Fibroblast of pulmonary artery (primary cell): ENCODE data around the gene OSBP2.

Source experiments
- DNase-seq: peaks from one replicate; pipeline ENCODE4 v3.0.0-alpha.2; 2010; ENCODE audit warnings: low read depth
- H3K4me3 ChIP-seq: replicated peaks from 2 replicates; pipeline ENCODE4 v1.5.1; 2011; ENCODE audit warnings: low read depth, mild to moderate bottlenecking, control low read depth, low read length, moderate library complexity
- TF ChIP-seq, protein P1 (sequence below): IDR thresholded peaks from 2 replicates; pipeline ENCODE4 v1.5.1; 2011; ENCODE audit warnings: mild to moderate bottlenecking, control low read depth, low read length, inconsistent platforms; ENCODE audit errors: missing control alignments

OSBP2 gene

DNA sequence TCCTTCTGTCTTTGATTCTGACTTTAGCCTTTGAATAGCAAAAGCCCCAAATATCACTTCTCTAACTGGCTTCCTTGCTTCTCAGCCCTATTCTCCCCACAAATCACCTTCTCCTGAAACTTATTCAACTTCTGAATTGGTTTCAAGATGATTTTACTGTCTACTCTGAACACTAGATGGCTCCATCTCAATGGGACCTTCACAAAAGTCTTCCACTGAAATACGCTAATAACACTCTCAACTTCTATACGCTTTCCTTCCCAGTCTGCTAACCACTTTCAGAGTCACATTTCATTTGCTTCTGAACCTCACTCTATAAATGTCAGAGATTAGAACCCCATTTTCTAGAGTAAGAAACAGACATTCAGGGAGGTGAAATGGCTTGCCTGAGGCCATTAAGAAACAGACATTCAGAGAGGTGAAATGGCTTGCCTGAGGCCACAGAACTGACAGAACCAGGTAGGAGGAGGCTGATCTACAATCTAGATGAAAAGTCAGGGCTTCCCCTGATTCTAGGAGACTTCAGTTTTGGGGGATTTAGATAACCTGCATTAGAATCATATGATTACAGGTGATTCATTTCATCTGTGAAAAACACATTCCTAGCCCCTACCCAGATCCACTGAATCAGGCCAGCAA, 253.3 kb downstream of the OSBP2 start:
- no peak overlapping the region for H3K4me3 ChIP-seq
- peak; percentile 81 for DNase-seq
- TF ChIP-seq, protein P1, sequence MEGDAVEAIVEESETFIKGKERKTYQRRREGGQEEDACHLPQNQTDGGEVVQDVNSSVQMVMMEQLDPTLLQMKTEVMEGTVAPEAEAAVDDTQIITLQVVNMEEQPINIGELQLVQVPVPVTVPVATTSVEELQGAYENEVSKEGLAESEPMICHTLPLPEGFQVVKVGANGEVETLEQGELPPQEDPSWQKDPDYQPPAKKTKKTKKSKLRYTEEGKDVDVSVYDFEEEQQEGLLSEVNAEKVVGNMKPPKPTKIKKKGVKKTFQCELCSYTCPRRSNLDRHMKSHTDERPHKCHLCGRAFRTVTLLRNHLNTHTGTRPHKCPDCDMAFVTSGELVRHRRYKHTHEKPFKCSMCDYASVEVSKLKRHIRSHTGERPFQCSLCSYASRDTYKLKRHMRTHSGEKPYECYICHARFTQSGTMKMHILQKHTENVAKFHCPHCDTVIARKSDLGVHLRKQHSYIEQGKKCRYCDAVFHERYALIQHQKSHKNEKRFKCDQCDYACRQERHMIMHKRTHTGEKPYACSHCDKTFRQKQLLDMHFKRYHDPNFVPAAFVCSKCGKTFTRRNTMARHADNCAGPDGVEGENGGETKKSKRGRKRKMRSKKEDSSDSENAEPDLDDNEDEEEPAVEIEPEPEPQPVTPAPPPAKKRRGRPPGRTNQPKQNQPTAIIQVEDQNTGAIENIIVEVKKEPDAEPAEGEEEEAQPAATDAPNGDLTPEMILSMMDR: peak; percentile 64

DNA sequence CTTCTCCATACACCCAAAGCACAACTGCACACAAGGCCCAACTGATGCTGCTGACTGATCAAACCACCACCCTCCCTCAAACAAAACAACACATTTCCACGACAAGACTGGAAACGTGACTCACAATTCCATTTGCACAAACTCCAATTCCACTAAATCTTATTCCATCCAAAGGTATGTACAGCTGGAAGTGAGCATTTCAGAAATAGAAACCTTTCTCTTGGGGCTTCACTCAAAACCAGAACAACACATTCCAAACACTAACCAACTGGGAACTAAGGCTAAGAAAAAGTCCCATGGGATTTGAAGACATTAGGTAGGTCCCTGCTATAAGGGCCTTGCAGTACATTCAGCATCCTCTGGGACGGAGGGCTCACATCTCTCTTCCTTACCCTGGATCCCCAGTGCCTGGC, 254.3 kb downstream of the OSBP2 start:
- TF ChIP-seq, protein P1: no peak
- no peak for DNase-seq
- H3K4me3 ChIP-seq: no peak overlapping the region

DNA sequence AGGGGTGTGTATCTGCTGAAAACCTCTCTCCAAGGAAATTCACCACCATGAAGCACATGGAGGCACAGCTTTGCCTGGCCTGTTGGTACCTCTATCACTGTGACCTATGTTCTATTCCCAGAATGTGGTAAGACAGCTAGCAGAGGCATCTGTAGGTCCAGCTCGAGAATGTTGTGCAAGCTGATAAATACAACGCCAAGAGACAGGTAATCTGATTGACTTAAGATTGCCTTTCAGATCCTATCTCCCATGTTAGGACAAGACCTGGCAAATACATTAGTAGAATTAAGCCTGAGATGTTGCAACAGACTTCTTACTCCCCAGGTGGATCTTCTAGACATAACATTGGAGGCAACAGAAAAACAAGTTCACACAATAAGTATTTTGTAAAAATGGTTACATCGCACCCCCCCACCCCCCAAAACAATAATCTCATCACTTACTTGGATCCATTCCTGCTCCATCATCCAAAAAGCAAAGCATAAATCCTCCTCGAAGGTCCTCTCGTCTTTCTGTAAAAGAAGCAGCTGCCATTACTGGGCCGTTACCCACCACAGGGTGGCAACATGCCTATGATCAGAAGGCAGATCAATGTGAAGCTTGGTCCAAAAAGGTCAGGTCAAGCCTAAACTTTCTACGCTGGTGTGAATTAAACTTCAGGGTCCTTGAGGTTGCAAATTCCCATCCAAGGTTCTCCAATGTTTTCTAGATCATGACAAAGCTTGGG, 255.4 kb downstream of the OSBP2 start:
- DNase-seq: no peak
- H3K4me3 ChIP-seq: no peak overlapping the region
- TF ChIP-seq, protein P1: no peak

DNA sequence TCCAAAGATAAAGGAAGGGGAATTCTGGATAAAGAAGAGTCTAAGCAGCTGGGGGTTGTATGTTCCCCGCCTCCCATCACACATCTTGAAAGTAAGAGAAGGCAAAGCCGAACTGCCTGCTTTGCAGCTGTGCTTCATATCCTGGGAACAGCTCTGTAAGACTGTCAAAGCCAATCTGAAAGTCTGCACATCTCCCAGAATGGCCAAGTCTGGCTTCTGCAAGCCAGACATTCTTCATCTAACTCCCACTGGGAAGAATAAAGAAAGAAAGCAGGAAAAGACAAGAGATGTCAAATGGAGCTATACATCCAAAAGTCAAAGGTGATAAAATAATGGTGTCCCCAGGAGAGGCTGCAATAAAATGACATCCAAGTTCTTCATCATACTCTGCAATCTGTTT, 258.5 kb downstream of the OSBP2 start:
- DNase-seq: no peak
- TF ChIP-seq, protein P1: no peak
- no peak overlapping the region for H3K4me3 ChIP-seq

DNA sequence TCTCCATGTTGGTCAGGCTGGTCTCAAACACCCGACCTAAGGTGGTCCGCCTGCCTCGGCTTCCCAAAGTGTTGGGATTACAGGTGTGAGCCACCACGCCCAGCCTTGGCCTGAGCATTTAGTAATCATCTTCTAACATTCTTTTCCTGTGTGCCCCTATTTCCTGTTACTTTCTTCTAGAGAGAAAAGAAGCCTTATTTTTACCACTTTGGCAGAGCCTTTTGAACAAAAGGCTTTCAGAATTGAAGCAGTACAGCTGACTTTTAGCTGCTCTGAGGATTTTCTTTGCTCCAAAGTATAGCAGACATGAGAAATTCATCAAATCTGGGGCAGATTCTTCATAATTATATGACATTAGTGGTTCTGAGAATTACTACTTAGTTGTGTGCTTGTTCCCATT, 260.5 kb downstream of the OSBP2 start:
- TF ChIP-seq, protein P1: no peak
- no peak overlapping the region for H3K4me3 ChIP-seq
- no peak for DNase-seq
